GM12878 (cell line): ENCODE results near the gene AXIN1. TPM values are rescaled to one million over a fixed set of nuclear protein-coding genes. Genes with fewer than 3 reads are reported as not detected.

Experiments used
- E2F8 ChIP-seq: fragments of 450-650 bp; IDR thresholded peaks from 2 replicates; pipeline ENCODE4 v1.6.1; 2018; ENCODE audit warnings: mild to moderate bottlenecking, low read depth, moderate library complexity; ENCODE audit not compliant: partially characterized antibody
- E4F1 ChIP-seq: fragments of 450-650 bp; IDR thresholded peaks from 2 replicates; pipeline ENCODE4 v1.6.1; 2018; ENCODE audit warnings: borderline replicate concordance, mild to moderate bottlenecking; ENCODE audit not compliant: partially characterized antibody
- HSF1 ChIP-seq: fragments of 150-350 bp; IDR thresholded peaks from 2 replicates; pipeline ENCODE4 v1.6.1; 2014; ENCODE audit warnings: mild to moderate bottlenecking, low read depth, low read length
- NR2C2 ChIP-seq: IDR thresholded peaks from 2 replicates; pipeline ENCODE4 v1.6.1; 2011; ENCODE audit warnings: borderline replicate concordance, low read depth; ENCODE audit not compliant: control insufficient read depth, insufficient read length
- NRF1 ChIP-seq: conservative IDR thresholded peaks from 2 replicates; pipeline ENCODE4 v1.6.1; 2011; ENCODE audit warnings: mild to moderate bottlenecking, low read depth, low read length, improper control_type of control experiment
- POU2F2 ChIP-seq: IDR thresholded peaks from 3 replicates; pipeline ENCODE4 v1.6.1; 2011; ENCODE audit warnings: low read depth, mild to moderate bottlenecking, low read length, borderline replicate concordance
- SREBF1 ChIP-seq: IDR thresholded peaks from 2 replicates; pipeline ENCODE4 v1.6.1; 2012; ENCODE audit warnings: mild to moderate bottlenecking, low read length
- SRF ChIP-seq, 2 experiments: IDR thresholded peaks; 2 replicates each; pipeline ENCODE4 v1.6.1; 2011; ENCODE audit warnings: low read depth in 2 of 2, low read length in 2 of 2, mild to moderate bottlenecking in 1 of 2, moderate library complexity in 1 of 2
- ZBED1 ChIP-seq: IDR thresholded peaks from 2 replicates; pipeline ENCODE4 v1.6.1; 2016; ENCODE audit warnings: borderline replicate concordance
- polyA plus RNA-seq, 11 experiments: library from polyadenylated mRNA; depleted of rRNA in 4 of 11; unstranded in 6 of 11; stranded (reverse) in 5 of 11; fragments of >200 nt; fragmentation: Nextera tagmentation in 4 of 11; fragmentation: Illumina TruSeq in 1 of 11; extraction: Ambion mirVana in 4 of 11; extraction: Trizol in 1 of 11; gene quantifications; 1 replicate in 1 of 11; 2 replicates in 10 of 11; pipeline versions ENCODE4 v1.2.1 to v1.2.3, GENCODE V29; 2011 to 2016; ENCODE audit warnings: inconsistent platforms in 2 of 11, missing spikeins in 2 of 11, low read depth in 1 of 11
- total RNA-seq, 4 experiments: library from RNA; depleted of rRNA in 3 of 4; stranded (reverse); fragments of >200 nt in 3 of 4; fragmentation: Illumina TruSeq in 1 of 4; extraction: Trizol in 1 of 4; gene quantifications; 2 replicates each; pipeline versions ENCODE4 v1.2.1 to v1.2.3, GENCODE V29; 2013 to 2021

AXIN1 gene
- total and polyA plus RNA-seq, 10 of the 15 experiments (the other 5 are each of a cell fraction or from before 2014, with no cell fraction given) = 0.26 to 27.1 (median 7.7) TPM

GRCh38 chr16:367333-367903 is 14.9 kb upstream of the AXIN1 start (continued):
- no peak for TF ChIP-seq E4F1
- TF ChIP-seq SRF (IDR thresholded peaks at IDR 0.05; ENCODE audit: low read depth in 2 of 2, low read length in 2 of 2) = no peak
- no peak for TF ChIP-seq HSF1
- TF ChIP-seq ZBED1 = no peak
- TF ChIP-seq NR2C2 = no peak
- TF ChIP-seq SREBF1 = no peak
- no peak for TF ChIP-seq POU2F2
- no peak for TF ChIP-seq E2F8
- TF ChIP-seq NRF1 = no peak
- TF ChIP-seq, all 136 proteins: peak for 0
